Subcutaneous adipose tissue (tissue), 4 donors: ENCODE measurements around the gene PAQR5. TPM values are rescaled to one million over a fixed set of nuclear protein-coding genes. Genes with fewer than 3 reads are reported as not detected.

Experiments
- CTCF ChIP-seq: fragments of 450-650 bp; IDR thresholded peaks from one replicate; pipeline ENCODE4 v1.5.1; 2016; ENCODE audit warnings: low read depth, mild to moderate bottlenecking, control low read depth, antibody characterized with exemption, moderate library complexity
- total RNA-seq, 4 donors: library from RNA; depleted of rRNA; stranded (reverse); fragments of >200 nt; gene quantifications; one replicate each; pipeline ENCODE4 v1.1.0, GENCODE V29; 2016

The PAQR5 gene
- total RNA-seq, 4 donors from 2014 or later = 0.38 to 23.5 (median 2.2) TPM

- no peak for TF ChIP-seq CTCF
These were observed 25.2 kb downstream of the PAQR5 start for GRCh38 chr15:69323893-69324430.

DNA sequence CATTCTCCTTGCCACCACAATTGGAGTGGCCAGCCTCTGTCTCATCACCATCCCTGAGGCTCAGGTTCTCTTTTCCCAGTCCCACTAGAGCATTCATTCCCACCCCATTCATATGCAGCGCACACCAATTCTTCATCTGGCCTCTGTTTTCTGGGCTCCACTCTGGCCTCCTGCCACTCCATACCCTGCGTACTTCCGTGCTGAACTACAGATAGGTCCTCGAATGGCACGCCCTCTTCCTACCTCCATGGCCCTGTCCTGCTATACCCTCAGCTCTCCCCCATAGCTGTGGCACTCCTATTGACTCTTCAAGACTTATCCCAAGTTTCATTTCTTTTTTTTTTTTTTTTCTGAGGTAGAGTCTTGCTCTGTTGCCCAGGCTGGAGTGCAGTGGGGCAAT lies 25.9 kb downstream of the PAQR5 start:
- no peak for TF ChIP-seq CTCF

DNA sequence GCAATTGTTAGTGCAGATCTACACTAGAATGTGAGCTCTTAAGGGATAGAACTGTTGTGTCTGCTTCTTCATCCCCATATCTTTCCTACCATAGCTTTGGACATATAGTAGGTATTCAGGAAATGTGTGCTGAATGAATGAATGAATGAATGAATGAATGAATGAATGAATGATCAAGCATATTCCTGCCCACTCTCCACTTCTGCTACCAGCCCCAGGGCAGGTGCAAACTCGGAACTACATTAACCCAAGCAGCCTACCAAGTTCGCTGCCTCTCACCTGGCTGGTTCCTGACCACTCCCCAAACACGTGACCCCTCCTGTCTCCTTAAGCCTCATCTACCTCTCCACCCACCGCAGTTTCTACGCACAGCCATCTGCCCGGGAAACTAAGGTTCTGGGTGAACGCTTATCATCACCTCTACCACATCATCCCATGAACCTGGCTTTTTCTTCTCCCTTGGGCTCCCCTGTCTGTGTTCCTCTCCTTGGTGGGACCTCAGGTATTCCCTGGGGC lies 26.8 kb downstream of the PAQR5 start:
- no peak for TF ChIP-seq CTCF

DNA sequence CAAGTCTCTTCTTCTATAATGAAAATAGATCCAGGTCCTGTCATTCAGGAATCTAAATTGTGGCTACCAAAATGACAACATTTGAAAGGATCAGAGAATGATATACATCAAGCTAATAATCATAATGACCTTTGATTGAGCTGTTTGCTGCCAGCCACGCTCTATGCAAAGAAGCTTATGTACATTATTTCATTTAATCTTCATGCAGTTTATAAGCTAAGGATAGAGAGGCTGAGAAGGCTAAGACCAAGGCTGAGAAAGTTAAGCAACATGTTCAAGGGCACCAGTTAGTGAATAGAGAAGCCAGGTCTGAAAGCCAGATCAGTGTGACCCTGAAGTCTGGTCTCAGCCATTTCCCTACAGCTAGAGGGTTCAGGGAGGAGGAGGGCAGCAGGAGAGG lies 29.4 kb downstream of the PAQR5 start:
- TF ChIP-seq CTCF = no peak

GRCh38 chr15:69328739-69329138 lies 30.0 kb downstream of the PAQR5 start:
- TF ChIP-seq CTCF = no peak

- no peak for TF ChIP-seq CTCF
These were observed 38.4 kb downstream of the PAQR5 start for GRCh38 chr15:69337138-69337537.

DNA sequence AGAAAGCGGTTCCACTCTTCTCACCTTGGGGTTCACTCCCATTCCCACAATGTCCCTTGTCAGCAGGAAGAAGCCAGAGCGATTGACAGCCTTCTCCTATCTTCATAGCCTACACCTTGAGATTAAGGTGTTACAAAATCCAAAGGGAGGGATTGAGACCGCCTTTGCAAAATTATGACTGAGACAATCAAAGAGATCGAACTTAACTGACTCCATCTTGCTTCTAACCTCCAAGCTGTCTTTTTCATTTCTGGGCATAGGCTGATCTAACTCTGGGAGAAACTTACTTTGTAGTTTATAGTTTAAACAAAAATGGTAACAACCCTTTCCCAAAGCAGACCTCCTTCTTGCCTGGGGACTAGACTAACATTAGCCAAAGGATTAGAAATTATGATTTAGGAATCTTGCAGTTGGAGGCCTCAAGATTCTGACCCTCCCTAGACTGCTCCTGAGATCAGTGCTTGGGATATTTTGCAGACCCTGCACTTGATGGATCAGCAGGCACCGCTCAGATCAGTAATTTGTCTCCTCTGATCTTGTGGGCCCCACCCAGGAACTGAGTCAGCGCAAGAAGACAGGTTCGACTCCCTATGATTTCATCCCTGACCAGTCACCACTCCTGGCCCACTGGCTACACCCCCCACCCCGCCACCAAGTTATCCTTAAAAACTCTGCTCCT lies 40.0 kb downstream of the PAQR5 start:
- no peak for TF ChIP-seq CTCF
